Loucy (cell line): Measurements from ENCODE around the gene RAB4A.

Experiments
- H2AFZ ChIP-seq: fragments of 200-600 bp; sonication (generic); 2 replicates; pipeline ENCODE4 v1.6.0; 2016; ENCODE audit warnings: antibody characterized with exemption, mild to moderate bottlenecking, low read length, moderate library complexity
- H3F3A ChIP-seq: fragments of 200-600 bp; 2 replicates; pipeline ENCODE4 v1.6.0; 2016; ENCODE audit warnings: antibody characterized with exemption, low read depth, mild to moderate bottlenecking
- H3K27me3 ChIP-seq: fragments of 200-600 bp; sonication (generic); 2 replicates; pipeline ENCODE4 v1.6.1; 2014; ENCODE audit warnings: low read length, mild to moderate bottlenecking; ENCODE audit not compliant: insufficient read depth, poor library complexity, severe bottlenecking
- H3K36me3 ChIP-seq: fragments of 200-600 bp; sonication (generic); 2 replicates; pipeline ENCODE4 v1.6.1; 2016; ENCODE audit warnings: low read length; ENCODE audit not compliant: insufficient read depth
- H3K4me1 ChIP-seq: fragments of 200-600 bp; sonication (generic); 2 replicates; pipeline ENCODE4 v1.5.1; 2014; ENCODE audit warnings: low read length, mild to moderate bottlenecking; ENCODE audit not compliant: insufficient read depth, poor library complexity, severe bottlenecking
- H3K4me2 ChIP-seq: fragments of 200-600 bp; sonication (generic); 2 replicates; pipeline ENCODE4 v1.6.0; 2014; ENCODE audit warnings: antibody characterized with exemption, low read length, low read depth, mild to moderate bottlenecking; ENCODE audit not compliant: poor library complexity, severe bottlenecking
- H3K4me3 ChIP-seq: fragments of 200-600 bp; sonication (generic); 2 replicates; pipeline ENCODE4 v1.5.1; 2014; ENCODE audit warnings: low read length, mild to moderate bottlenecking, mixed read lengths; ENCODE audit not compliant: poor library complexity, severe bottlenecking
- H3K79me2 ChIP-seq: fragments of 200-600 bp; sonication (generic); 2 replicates; pipeline ENCODE4 v1.6.1; 2014; ENCODE audit warnings: low read length; ENCODE audit not compliant: insufficient read depth
- H3K9ac ChIP-seq: fragments of 200-600 bp; sonication (generic); 2 replicates; pipeline ENCODE4 v1.6.0; 2014; ENCODE audit warnings: mild to moderate bottlenecking, low read depth, low read length, moderate library complexity; ENCODE audit not compliant: poor library complexity, severe bottlenecking
- H3K9me2 ChIP-seq: fragments of 200-600 bp; sonication (generic); replicated peaks from 2 replicates; pipeline ENCODE4 v1.6.1; 2016; ENCODE audit warnings: low read depth, low read length, mixed read lengths
- H3K9me3 ChIP-seq: fragments of 200-600 bp; sonication (generic); 2 replicates; pipeline ENCODE4 v1.6.1; 2014; ENCODE audit warnings: mild to moderate bottlenecking, antibody characterized with exemption, low read length, low read depth; ENCODE audit not compliant: insufficient read depth
- H4K20me1 ChIP-seq: fragments of 200-600 bp; sonication (generic); 2 replicates; pipeline ENCODE4 v1.6.0; 2014; ENCODE audit warnings: antibody characterized with exemption, low read length, mild to moderate bottlenecking; ENCODE audit not compliant: insufficient read depth, poor library complexity, severe bottlenecking
- EZH2phosphoT487 ChIP-seq: fragments of 200-600 bp; IDR thresholded peaks from 2 replicates; pipeline ENCODE4 v1.6.1; 2018; ENCODE audit warnings: antibody characterized with exemption, mild to moderate bottlenecking, moderate library complexity, borderline replicate concordance
- TF ChIP-seq, protein P1 (sequence below): fragments of 200-600 bp; sonication (generic); conservative IDR thresholded peaks from 2 replicates; pipeline ENCODE4 v1.5.1; 2014; ENCODE audit warnings: mild to moderate bottlenecking, antibody characterized with exemption, low read length

RAB4A gene

DNA sequence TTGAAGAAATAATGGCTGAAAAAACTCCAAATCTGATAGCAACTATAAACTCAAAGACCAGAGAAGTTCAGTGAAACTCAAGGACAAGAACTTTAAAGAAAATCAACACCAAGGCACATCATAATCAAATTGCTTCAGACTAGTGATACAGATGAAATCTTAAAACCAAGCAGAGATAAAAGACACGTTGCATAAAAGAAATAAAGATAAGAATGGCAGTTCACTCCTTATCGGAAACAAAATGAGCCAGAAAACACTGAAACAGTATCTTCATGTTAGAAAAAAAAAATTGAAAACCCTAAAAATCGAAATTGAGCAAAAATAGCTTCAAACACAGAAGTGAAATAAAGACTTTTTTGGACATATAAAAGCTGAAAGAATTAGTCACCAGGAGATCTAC lies 4.6 kb upstream of the RAB4A start:
- Histone ChIP-seq H3K27me3 (no peaks in the 10 kb centered on the region), H3K9me3 (no peaks in the 10 kb centered on the region), H2AFZ (no peak overlapping the region), H3K79me2 (peaks cover under 1% of the 10 kb centered on the region; the same call in 1 of the 2 replicates), H4K20me1 (no peaks in the 10 kb centered on the region), H3K4me3 (no peak overlapping the region), H3K4me1 (peaks cover 6% of the 10 kb centered on the region), H3K9me2 (no peaks in the 10 kb centered on the region), H3K36me3 (no peaks in the 10 kb centered on the region), H3K9ac (no peak overlapping the region), H3K4me2 (no peak overlapping the region), H3F3A (peaks cover 9% of the 10 kb centered on the region; the same call in 1 of the 2 replicates)
- TF ChIP-seq, protein P1, sequence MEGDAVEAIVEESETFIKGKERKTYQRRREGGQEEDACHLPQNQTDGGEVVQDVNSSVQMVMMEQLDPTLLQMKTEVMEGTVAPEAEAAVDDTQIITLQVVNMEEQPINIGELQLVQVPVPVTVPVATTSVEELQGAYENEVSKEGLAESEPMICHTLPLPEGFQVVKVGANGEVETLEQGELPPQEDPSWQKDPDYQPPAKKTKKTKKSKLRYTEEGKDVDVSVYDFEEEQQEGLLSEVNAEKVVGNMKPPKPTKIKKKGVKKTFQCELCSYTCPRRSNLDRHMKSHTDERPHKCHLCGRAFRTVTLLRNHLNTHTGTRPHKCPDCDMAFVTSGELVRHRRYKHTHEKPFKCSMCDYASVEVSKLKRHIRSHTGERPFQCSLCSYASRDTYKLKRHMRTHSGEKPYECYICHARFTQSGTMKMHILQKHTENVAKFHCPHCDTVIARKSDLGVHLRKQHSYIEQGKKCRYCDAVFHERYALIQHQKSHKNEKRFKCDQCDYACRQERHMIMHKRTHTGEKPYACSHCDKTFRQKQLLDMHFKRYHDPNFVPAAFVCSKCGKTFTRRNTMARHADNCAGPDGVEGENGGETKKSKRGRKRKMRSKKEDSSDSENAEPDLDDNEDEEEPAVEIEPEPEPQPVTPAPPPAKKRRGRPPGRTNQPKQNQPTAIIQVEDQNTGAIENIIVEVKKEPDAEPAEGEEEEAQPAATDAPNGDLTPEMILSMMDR, result no peak
- no peak for TF ChIP-seq EZH2phosphoT487

DNA sequence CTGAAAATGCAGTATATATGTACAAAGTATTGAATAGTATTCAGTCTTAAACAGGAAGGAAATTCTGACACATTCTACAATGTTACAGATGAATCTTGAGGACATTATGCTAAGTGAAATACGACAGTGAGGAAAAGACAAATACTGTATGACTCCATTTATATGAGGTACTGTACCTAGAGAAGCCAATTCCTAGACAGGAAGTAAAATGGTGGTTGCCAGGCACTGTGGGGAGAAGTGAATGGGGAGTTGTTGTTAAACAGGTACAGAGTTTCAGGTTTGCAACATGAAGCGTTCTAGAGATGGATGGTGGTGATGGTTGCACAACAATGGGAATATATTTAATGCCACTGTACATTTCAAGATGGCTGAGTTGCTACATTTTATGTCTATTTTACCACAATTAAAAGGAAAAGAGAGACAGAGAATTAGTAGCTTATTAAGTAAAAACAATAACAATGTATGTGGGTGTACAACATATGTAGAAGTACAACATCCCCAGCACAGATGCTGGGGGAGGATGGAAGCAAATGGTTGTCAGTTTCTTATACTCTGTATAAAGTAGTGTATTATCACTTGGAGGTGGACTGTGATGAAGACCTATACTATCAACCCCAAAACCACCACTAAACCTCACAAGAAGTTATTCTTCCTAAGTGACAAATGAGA lies 3.9 kb upstream of the RAB4A start:
- Histone ChIP-seq H3K9ac (no peak overlapping the region), H3K4me2 (no peak overlapping the region), H2AFZ (no peak overlapping the region), H3K27me3 (no peaks in the 10 kb centered on the region), H3K9me3 (no peaks in the 10 kb centered on the region), H3F3A (peaks cover 9% of the 10 kb centered on the region; the same call in 1 of the 2 replicates), H4K20me1 (peaks cover 5% of the 10 kb centered on the region), H3K9me2 (no peaks in the 10 kb centered on the region), H3K4me3 (no peak overlapping the region), H3K36me3 (no peaks in the 10 kb centered on the region), H3K79me2 (peaks cover 8% of the 10 kb centered on the region), H3K4me1 (peaks cover 10% of the 10 kb centered on the region)
- no peak for TF ChIP-seq EZH2phosphoT487
- TF ChIP-seq, protein P1, result no peak

DNA sequence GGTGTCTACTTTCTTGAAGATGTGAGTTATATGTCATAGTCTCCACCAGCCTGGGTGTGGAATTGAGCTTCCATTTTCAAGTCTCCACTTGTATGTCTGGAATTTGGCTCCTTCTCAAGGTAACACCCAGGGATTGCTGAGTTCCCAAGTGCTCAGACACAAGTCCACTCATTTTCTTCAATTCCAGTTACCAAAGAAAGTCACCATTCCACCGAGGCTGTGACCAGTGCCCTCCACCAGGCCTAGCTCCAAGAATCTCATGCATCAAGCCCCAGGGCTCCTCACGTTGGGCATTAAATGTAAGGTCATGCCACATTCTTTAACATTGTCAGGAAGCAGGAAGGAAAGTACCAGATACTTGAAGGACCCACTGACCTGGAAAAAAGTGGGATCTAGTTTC lies 2.4 kb upstream of the RAB4A start:
- Histone ChIP-seq H3K4me2 (no peak overlapping the region), H3K27me3 (no peaks in the 10 kb centered on the region), H3K36me3 (no peaks in the 10 kb centered on the region), H3K9me2 (no peaks in the 10 kb centered on the region), H3K4me1 (peaks cover 25% of the 10 kb centered on the region), H3K4me3 (no peak overlapping the region), H3F3A (peaks cover 9% of the 10 kb centered on the region; the same call in 1 of the 2 replicates), H3K9ac (no peak overlapping the region), H2AFZ (no peak overlapping the region), H3K79me2 (peaks cover 23% of the 10 kb centered on the region), H4K20me1 (peaks cover 21% of the 10 kb centered on the region), H3K9me3 (no peaks in the 10 kb centered on the region)
- TF ChIP-seq EZH2phosphoT487, result no peak
- TF ChIP-seq, protein P1, result no peak
